Fibroblast of villous mesenchyme (primary cell): ENCODE data around the gene ZNF423. TPM values are rescaled to one million over a fixed set of nuclear protein-coding genes. Genes with fewer than 3 reads are reported as not detected.

Experiments
- DNase-seq: peaks from one replicate; pipeline ENCODE4 v3.0.0-alpha.2; 2010; ENCODE audit warnings: low read depth
- H3K4me3 ChIP-seq: 2 replicates; pipeline ENCODE4 v1.5.1; 2011; ENCODE audit warnings: low read depth, mild to moderate bottlenecking, low read length
- CTCF ChIP-seq: IDR thresholded peaks from 2 replicates; pipeline ENCODE4 v1.5.1; 2012; ENCODE audit warnings: low read depth, mild to moderate bottlenecking, low read length; ENCODE audit not compliant: insufficient read depth
- total RNA-seq: library from RNA; depleted of rRNA; stranded (reverse); fragments of >200 nt; gene quantifications from 2 replicates; pipeline ENCODE4 v1.2.3, GENCODE V29; 2012

Gene ZNF423
- total RNA-seq, 1 donor: 0.43 TPM

GRCh38 chr16:49773534-49774475, 82.1 kb downstream of the ZNF423 start:
- no peak overlapping the region for H3K4me3 ChIP-seq
- no peak for TF ChIP-seq CTCF
- no peak for DNase-seq

GRCh38 chr16:49767998-49768397, 87.9 kb downstream of the ZNF423 start:
- TF ChIP-seq CTCF: no peak
- no peak overlapping the region for H3K4me3 ChIP-seq
- no peak for DNase-seq

GRCh38 chr16:49767414-49767813, 88.5 kb downstream of the ZNF423 start:
- H3K4me3 ChIP-seq: no peak overlapping the region
- no peak for TF ChIP-seq CTCF
- no peak for DNase-seq

GRCh38 chr16:49766225-49766624, 89.7 kb downstream of the ZNF423 start:
- no peak for TF ChIP-seq CTCF
- no peak for DNase-seq
- no peak overlapping the region for H3K4me3 ChIP-seq

GRCh38 chr16:49763826-49764225, 92.1 kb downstream of the ZNF423 start:
- no peak for TF ChIP-seq CTCF
- DNase-seq: no peak
- no peak overlapping the region for H3K4me3 ChIP-seq

GRCh38 chr16:49760815-49761214, 95.1 kb downstream of the ZNF423 start:
- no peak for DNase-seq
- H3K4me3 ChIP-seq: no peak overlapping the region
- TF ChIP-seq CTCF: no peak
